22Rv1 (cell line): ENCODE measurements around the gene CCSER1.
"Not testable (repeated sequence)": the region's sequence is repeated elsewhere in the genome, so short reads cannot be mapped to it uniquely, and the experiment has no call there.

Experiments used
- H3K27ac ChIP-seq: fragments of 450-650 bp; 2 replicates; pipeline ENCODE4 v1.5.1; 2017
- CTCF ChIP-seq: fragments of 450-650 bp; IDR thresholded peaks from 2 replicates; pipeline ENCODE4 v1.5.1; 2017; ENCODE audit warnings: mild to moderate bottlenecking
- ZFX ChIP-seq: fragments of 450-650 bp; IDR thresholded peaks from 2 replicates; pipeline ENCODE4 v1.6.1; 2017; ENCODE audit warnings: antibody characterized with exemption, borderline replicate concordance

CCSER1 gene

GRCh38 chr4:91322961-91323360 lies 1195.8 kb downstream of the CCSER1 start:
- TF ChIP-seq CTCF (no peak), ZFX (no peak)
- no peak overlapping the region for H3K27ac ChIP-seq

GRCh38 chr4:91325495-91325894 lies 1198.3 kb downstream of the CCSER1 start:
- H3K27ac ChIP-seq, result no peak overlapping the region
- TF ChIP-seq ZFX, result no peak
- TF ChIP-seq CTCF, result no peak

GRCh38 chr4:91326167-91326566 lies 1199.0 kb downstream of the CCSER1 start:
- H3K27ac ChIP-seq, result not testable (repeated sequence)

GRCh38 chr4:91330555-91331137 lies 1203.5 kb downstream of the CCSER1 start:
- no peak overlapping the region for H3K27ac ChIP-seq
- TF ChIP-seq CTCF, result no peak
- TF ChIP-seq ZFX, result no peak

GRCh38 chr4:91340822-91341221 lies 1213.6 kb downstream of the CCSER1 start:
- TF ChIP-seq CTCF, result no peak
- no peak for TF ChIP-seq ZFX
- no peak overlapping the region for H3K27ac ChIP-seq

- H3K27ac ChIP-seq, result no peak overlapping the region
- TF ChIP-seq CTCF (no peak), ZFX (no peak)
Observed at GRCh38 chr4:91345632-91346031, 1218.4 kb downstream of the CCSER1 start.

- not testable (repeated sequence) for H3K27ac ChIP-seq
Observed at GRCh38 chr4:91356496-91356895, 1229.3 kb downstream of the CCSER1 start.

GRCh38 chr4:91358016-91358415 lies 1230.8 kb downstream of the CCSER1 start:
- not testable (repeated sequence) for H3K27ac ChIP-seq

GRCh38 chr4:91358621-91359020 lies 1231.4 kb downstream of the CCSER1 start:
- H3K27ac ChIP-seq, result not testable (repeated sequence)
